ENCODE data around the gene RIPOR3.
"Not testable (repeated sequence)": the region's sequence is repeated elsewhere in the genome, so short reads cannot be mapped to it uniquely, and the experiment has no call there.

Gene RIPOR3

DNA sequence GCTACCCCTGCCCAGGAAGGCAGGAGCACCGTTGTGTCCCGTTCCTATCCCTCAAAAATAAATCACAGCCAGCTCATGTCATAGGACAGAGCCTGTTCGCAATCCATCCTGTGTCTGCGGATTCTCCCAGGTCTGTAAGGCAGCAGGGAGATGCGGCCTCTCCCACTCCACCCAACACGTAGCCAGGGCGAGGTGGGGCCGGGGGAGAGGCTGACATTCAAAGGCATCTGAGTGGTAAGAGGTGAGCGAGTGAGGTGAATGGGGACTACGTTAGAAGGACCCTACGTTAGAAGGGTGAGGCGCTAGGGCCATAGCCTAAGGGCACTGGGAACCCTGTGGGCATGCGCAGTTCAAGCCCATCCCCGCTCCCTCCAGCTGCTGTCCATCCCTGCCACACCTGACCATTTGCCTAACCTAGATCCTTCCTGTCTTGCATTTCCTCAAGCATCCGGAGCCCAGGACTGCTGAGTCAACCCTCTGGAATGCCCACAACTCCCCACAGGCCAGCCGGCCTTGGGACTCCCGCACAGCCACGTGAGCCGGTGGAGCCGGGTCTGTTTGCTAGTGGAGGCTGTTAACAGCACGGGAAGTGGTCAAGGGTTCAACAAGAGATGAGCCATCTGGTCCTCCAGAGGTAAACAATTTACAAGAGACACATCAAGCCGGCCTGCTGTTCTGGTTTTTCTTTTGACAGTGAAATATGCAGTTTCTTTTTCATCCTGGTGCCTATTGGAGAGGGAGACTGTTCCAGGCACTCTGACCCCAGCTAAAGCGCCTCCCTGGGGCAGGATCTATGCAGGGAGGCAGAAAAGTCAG, 45.9 kb downstream of the RIPOR3 start:
- no peak for DNase-seq
- intact Hi-C loops (cut with DNase I), result no loop called here

- intact Hi-C loops (cut with DNase I), result no loop called here
- DNase-seq, result no peak
Measured at GRCh38 chr20:50642288-50642803, 49.0 kb downstream of the RIPOR3 start.

GRCh38 chr20:50641625-50642287, 49.6 kb downstream of the RIPOR3 start:
- intact Hi-C loops (cut with DNase I); DNase-seq: not testable (repeated sequence)

DNA sequence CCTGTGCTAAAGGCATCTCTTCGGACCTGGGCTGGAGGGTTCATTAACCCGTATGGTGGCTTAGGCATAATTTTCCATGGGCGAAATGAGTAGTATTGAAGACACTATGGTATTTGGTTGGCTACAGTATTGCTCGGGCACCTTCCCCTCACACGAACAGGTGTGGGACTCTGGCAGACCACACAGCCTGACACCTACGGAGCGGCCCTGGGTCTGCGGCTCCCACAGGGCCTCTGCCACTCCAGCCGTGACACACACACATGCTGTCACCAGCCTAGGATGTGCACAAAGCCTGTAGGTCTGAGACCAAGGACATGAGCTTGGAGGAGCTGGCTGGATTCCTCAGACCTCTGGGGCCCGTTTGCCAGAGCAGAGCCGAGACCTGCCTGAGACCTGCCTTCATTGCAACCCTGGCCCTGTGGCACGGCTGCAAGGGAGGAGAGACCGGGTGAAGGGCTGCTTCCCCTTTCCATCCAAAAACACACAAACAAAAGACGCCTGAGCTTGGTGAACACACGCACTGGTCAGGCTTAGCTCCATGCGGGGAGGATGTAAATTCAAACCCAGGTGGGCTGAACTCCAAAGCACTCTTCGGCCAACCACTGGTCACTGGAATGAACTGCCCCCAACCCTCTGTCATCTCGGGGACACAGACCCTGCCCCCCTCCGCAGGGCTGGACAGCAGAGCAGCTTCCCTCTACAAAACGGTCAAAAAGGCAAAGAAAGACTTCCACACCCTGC, 51.2 kb downstream of the RIPOR3 start:
- DNase-seq; intact Hi-C loops (cut with DNase I): not testable (repeated sequence)

- peak in 2 of 42 donors; percentile 27 to 55 for DNase-seq
- intact Hi-C loops (cut with DNase I), result not testable (repeated sequence)
Measured at GRCh38 chr20:50638015-50638847, 53.1 kb downstream of the RIPOR3 start.

DNA sequence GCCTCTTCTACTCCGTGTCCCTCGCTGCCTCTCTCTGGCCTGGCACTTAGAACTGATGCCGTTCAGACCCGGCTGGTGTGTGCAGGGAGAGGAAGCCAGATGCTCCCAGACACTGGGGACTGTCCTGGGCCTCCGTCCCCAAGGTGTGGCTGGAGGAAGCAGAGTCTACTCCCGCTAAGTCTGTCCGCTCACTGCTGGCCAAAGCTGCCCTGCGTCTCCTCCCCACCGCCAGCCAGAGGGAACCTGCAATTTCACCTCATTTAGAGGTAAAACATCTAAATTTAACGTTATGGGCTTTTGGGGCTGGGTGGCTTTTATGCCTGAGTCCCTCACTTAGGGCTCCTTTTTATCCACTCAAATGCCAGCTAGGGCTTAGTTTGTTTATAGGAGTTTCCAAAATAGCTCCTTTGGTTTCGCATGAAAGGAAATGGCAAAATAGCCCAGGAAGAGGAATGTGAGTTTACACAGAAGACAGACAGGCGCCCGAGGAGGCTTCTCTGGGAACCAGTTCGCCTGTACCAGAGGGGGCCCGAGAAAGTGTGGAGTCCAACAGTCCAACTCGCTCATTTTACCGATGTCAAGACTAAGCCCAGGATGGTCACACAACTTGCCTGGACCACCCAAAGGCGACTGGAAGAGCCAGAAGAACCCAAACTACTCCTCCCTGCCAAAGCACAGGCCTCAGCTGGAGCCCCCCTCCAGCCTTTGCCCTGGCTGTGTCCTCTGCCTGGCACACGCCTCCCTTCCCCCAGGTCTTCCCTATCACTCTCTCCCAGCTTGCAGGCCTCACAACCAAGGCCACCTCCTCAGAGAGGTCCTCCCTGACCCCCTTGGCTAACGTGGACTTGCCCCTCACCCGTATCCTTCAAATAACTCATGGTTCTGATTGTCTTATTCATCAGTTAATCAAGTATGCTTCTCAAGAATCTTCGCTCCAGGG, 54.5 kb downstream of the RIPOR3 start:
- intact Hi-C loops (cut with DNase I), result no loop called here
- no peak for DNase-seq

- DNase-seq, result peak in 19 of 42 donors; percentile 6 to 64 (median 30)
- intact Hi-C loops (cut with DNase I), result no loop called here
Measured at GRCh38 chr20:50635676-50636600, 55.4 kb downstream of the RIPOR3 start.

- intact Hi-C loops (cut with DNase I), result no loop called here
- no peak for DNase-seq
Measured at GRCh38 chr20:50635014-50635557, 56.3 kb downstream of the RIPOR3 start.

GRCh38 chr20:50634191-50634590, 57.2 kb downstream of the RIPOR3 start:
- no peak for DNase-seq
- intact Hi-C loops (cut with DNase I), result no loop called here

DNA sequence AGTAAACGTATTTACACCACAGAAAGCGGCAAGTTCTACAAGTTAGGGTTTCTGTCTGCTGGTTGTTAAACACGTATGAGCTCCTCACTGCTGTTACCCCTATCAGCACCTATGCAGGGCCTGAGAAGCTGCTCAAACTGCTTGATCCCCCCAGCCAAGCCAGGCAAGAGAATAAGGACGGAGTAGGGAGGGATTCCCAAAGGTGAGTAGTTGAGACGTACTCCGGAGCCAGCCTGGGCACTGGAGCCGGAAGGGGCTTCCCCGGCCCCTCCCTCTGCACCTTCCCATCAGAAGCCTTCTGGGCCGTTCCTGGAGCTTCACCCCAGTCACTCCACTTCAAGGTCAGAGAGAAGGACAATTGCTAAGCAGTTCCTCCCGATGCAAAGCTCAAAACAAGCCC, 58.0 kb downstream of the RIPOR3 start:
- no peak for DNase-seq
- intact Hi-C loops (cut with DNase I), result no loop called here

- DNase-seq, result no peak
- intact Hi-C loops (cut with DNase I), result no loop called here
Measured at GRCh38 chr20:50632701-50633100, 58.6 kb downstream of the RIPOR3 start.

DNA sequence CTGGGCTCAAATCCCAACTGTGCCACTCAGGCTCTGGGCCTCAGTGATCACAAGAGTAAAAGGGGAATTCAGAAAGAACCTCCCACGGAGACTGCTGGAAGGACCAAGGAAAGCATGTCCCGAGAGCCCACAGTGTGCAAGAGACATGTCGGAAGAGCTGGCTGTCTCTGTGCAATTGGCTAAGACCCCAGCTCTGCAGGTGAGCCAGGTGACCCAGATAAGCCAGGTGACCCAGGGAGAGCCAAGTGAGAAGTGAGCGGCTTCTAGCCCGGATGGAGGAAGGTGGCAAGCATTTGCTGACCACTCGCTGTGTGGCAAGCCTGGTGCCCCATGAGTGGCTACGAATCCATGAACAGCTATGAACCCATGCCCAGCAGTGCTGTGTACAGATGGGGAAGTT, 59.1 kb downstream of the RIPOR3 start:
- no peak for DNase-seq
- intact Hi-C loops (cut with DNase I), result no loop called here

DNA sequence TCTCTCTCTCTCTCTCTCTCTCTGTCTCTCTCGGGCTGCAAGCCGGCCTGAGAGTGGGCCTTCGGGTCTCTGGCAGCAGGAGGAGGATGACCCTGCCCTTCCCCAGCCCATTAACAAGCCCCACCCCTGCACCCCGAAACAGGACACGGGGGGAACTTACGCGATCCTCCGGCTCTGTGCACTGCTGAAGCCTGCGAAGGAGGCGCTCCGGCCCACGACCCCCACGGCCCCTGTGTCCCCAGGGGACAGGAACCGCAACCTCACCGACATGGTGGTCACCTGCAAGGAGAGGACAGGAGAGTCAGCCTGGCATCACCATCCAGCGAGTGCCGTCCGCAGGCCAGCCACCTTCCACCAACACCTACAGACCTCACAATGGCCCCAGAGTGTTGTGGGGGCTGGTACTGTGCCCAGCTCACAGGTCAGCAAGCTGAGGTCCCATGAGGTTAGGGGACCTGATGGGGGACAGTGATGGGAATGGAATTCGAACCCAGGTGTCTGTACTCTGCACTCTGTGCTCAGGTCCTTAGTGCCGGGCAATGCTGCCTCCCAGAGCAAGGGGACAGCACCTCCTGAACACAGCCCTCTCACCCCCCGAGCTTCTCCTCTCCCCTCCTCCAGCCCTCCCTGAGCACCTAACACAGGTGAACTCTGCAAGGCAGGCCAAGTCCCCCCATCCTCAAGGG, 60.6 kb downstream of the RIPOR3 start:
- no peak for DNase-seq
- intact Hi-C loops (cut with DNase I), result no loop called here

DNA sequence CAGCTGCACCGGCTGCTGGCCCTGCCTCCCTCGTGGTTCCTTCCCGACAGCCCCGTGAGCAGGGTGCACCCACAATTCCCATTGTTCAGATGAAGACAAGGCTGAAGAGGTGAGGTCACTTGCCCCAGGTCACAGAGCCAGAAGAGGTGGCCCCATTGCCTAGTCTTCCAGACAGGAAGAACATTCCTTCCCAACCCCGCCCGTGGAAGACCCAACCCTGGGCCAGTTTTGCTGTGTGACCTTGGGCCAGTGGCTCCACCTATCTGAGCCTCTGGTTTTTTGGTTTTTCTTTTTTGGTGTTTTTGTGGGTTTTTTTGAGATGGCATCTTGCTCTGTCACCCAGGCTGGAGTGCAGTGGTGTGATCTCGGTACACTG, 61.7 kb downstream of the RIPOR3 start:
- intact Hi-C loops (cut with DNase I), result no loop called here

DNA sequence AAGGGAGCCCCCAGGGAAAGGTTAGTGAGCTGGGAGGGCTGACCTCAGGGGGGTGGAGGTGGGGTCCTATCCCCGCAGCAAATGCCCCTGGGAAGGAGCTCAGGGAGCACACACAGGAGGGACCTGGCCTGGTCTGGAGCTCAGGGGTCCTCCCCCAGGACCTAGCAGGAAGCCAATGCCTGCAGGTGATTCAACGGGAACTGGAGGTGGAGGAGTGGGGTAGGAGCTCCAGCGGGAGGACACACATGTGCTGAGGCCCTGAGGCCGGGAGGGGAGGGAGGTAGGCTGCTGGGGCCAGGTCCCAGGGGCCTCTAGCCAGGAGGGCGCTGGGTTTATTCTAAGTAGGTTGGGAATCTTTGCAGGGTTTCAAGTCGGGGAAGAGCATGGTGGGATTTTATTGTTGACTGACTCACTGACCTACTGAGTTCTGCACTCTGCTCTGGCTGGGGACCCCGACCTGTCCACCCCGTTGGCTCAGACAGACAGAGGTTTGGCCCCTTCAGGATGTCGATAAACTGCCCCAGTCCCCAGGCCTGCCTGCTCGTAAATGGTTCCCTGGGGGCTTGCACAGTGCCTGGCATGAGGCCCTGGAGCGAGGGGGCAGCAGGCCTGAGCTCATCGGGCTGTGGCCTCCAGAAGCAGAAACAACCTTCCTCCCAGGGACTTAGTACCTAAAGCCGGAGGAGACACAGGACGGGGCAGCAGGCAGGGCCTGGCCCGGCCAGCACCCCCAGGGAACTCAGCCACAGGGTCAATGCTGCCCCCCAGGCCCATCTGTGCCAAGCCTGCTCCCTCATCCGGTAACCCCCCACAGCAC, 62.3 kb downstream of the RIPOR3 start:
- no peak for DNase-seq
- intact Hi-C loops (cut with DNase I), result no loop called here

More for the DNA sequence above, 61.7 kb downstream of the RIPOR3 start:
- DNase-seq, result no peak
